NB4 (cell line): ENCODE measurements around the gene ZNF621.

Source experiments
- CTCF ChIP-seq: IDR thresholded peaks from one replicate; pipeline ENCODE4 v1.5.1; 2012; ENCODE audit warnings: low read depth, low read length
- MAX ChIP-seq: IDR thresholded peaks from 2 replicates; pipeline ENCODE4 v1.6.1; 2011; ENCODE audit warnings: low read depth, low read length
- POLR2A ChIP-seq: IDR thresholded peaks from 2 replicates; pipeline ENCODE4 v1.6.1; 2011; ENCODE audit warnings: mild to moderate bottlenecking; ENCODE audit not compliant: insufficient read length; ENCODE audit errors: extremely low read depth

GRCh38 chr3:40523781-40524180, 979 bp upstream of the ZNF621 start:
- TF ChIP-seq CTCF (no peak), POLR2A (no peak), MAX (no peak)
